NCI-H187 treated with DMSO at 0.1 percent for 48 hours (cell line): ENCODE data around the gene AZGP1.
"Not testable (repeated sequence)": the region's sequence is repeated elsewhere in the genome, so short reads cannot be mapped to it uniquely, and the experiment has no call there.

ENCODE experiments used
- DNase-seq: peaks from one replicate; lab custom pipeline; 2025; lab: John Stamatoyannopoulos, UW

Gene AZGP1

GRCh38 chr7:99950819-99951218, 25.0 kb downstream of the AZGP1 start:
- DNase-seq = not testable (repeated sequence)

- DNase-seq = no peak
Measured at GRCh38 chr7:99949645-99950228, 26.1 kb downstream of the AZGP1 start.

- DNase-seq = no peak
Measured at GRCh38 chr7:99947608-99948007, 28.2 kb downstream of the AZGP1 start.

DNA sequence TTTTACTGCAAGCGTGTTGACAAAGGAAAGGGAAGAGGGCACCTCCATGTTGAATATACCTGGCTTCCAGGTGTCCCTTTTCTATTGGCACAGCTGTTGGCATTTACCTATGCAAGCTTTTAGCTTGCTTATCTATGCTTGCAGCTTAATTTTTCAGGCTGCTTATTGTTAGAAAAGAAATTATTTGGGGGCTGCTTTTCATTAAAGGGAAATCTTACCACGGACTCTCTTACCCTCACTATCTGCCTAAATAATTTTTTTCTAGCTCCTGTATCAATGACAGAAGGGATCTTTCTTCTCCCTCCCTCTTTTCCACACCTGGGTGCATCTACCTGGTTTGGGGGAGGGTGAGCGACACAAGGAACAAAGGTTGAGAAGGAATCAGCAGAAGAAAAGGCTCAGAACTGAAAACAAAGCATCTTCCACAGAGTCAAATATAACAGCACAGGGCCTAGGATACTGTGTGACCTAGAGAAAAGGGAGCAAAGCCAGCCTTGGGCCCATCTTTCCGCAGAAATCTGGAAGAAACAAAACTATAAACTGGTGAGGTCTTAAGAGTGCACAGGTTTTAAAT, 31.2 kb downstream of the AZGP1 start:
- DNase-seq = no peak

- DNase-seq = no peak
Measured at GRCh38 chr7:99943641-99944496, 32.0 kb downstream of the AZGP1 start.

DNA sequence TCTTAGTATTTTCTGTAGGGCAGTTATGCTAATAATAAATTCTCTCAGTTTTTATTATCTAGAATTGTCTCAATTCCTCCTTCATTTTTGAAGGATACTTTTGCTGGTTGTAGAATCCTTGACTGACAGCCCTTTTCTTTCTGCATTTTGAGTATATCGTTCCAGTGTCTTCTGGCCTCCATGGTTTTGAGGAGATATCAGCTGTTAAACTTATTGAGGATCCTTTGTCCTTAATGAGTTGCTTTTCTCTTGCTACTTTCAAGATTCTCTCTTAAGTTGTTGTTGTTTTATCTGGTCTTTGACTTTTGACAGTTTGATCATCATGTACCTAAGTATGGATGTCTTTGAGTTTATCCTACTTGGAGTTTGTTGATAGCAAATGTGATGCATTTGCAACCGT, 37.5 kb downstream of the AZGP1 start:
- DNase-seq = no peak

DNA sequence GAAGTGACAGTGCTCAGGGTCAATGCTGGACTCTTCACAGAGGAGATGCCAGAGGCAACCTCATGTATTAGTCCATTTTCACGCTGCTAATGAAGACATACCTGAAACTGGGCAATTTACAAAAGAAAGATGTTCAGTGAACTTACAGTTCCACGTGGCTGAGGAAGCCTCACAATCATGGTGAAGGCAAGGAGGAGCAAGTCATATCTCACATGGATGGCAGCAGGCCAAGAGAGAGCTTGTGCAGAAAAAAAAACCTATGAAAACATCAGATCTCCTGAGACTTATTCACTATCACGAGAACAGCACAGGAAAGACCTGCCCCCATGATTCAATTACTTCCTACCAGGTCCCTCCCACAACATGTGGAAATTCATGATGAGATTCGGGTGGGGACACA, 40.8 kb downstream of the AZGP1 start:
- DNase-seq = not testable (repeated sequence)

DNA sequence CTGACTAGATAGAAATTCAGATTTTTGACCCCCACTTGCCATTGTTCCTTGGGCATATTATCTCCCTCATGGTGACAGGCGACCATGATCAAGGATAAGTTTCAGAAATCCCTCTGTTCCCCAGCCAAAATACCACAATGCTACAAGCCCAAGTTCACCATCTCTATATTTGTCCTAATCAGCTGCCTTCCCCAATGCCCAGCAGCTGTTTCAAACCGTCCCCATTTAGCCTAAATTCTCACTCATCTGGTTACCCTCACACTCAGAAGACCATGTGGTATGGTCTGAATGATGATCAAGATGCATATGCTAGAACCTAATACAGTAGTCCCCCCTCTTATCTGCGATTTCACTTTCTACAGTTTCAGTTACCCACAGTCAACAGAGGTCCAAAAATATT, 45.5 kb downstream of the AZGP1 start:
- no peak for DNase-seq

- DNase-seq = no peak
Measured at GRCh38 chr7:99929730-99930053, 46.1 kb downstream of the AZGP1 start.

- no peak for DNase-seq
Measured at GRCh38 chr7:99928994-99929729, 46.7 kb downstream of the AZGP1 start, which contains the start of gene GJC3. Gene GJC3 (minus strand): TSS chr7:99929620. CDS start chr7:99929620, 0 bp downstream.

DNA sequence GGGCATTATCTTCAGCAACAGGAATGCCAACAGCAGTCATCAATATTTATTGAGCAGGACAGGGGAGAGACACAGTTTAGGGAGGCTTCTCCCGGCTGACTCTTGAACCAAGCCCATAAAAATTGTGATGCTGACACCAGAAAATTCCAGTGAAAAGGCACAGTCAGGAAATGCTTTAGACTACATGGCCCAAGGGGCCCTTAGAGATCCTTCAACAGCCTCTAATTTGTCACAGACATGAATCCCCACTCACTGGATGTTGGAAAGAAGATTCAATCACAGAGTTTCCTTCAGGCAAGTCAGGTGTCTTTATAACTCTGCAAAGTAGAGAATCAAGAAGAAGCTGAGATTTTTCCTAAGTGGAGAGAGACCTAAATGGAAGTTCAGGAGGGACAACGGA, 47.6 kb downstream of the AZGP1 start:
- DNase-seq = no peak

GRCh38 chr7:99927536-99927935, 48.3 kb downstream of the AZGP1 start:
- DNase-seq = no peak

GRCh38 chr7:99926321-99926720, 49.5 kb downstream of the AZGP1 start:
- DNase-seq = no peak

GRCh38 chr7:99923200-99923599, 52.6 kb downstream of the AZGP1 start:
- DNase-seq = no peak

- DNase-seq = no peak
Measured at GRCh38 chr7:99920149-99920548, 55.7 kb downstream of the AZGP1 start.

DNA sequence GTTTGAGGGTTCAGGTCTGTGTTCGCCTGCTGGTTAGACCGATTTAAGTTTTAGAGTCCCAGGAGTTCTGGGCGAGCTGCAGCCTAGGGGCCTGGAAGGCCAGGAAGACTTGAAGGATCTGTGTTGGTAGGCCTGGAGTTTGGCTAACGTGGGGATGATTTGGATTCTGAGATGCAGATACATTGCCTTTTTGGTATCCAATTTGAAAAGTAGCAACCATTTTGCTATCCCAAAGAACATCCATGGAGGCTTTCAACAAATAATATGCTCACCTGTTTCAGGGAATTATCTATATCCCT, 56.1 kb downstream of the AZGP1 start:
- DNase-seq = no peak

GRCh38 chr7:99918959-99919813, 56.6 kb downstream of the AZGP1 start, which contains the start of gene TRIM4:
Gene TRIM4 (minus strand): TSS chr7:99919530. CDS start chr7:99919401, 129 bp downstream.
- no peak for DNase-seq
